ENCODE measurements around the gene IQSEC1.

The IQSEC1 gene

GRCh38 chr3:13016721-13017255 is 56.4 kb downstream of the IQSEC1 start:
- no peak for TF ChIP-seq CTCF (IDR thresholded peaks at IDR 0.05)

- no peak for TF ChIP-seq CTCF (IDR thresholded peaks at IDR 0.05)
These were observed 57.0 kb downstream of the IQSEC1 start for GRCh38 chr3:13016083-13016720.

GRCh38 chr3:13015286-13016082 is 57.7 kb downstream of the IQSEC1 start:
- no peak for TF ChIP-seq CTCF (IDR thresholded peaks at IDR 0.05)

- no peak for TF ChIP-seq CTCF (IDR thresholded peaks at IDR 0.05)
These were observed 58.4 kb downstream of the IQSEC1 start for GRCh38 chr3:13014755-13015285.

- TF ChIP-seq CTCF (IDR thresholded peaks at IDR 0.05) = no peak
These were observed 59.1 kb downstream of the IQSEC1 start for GRCh38 chr3:13013994-13014754.

- no peak for TF ChIP-seq CTCF (IDR thresholded peaks at IDR 0.05)
These were observed 59.7 kb downstream of the IQSEC1 start for GRCh38 chr3:13013566-13013965.

GRCh38 chr3:13013151-13013561 is 60.1 kb downstream of the IQSEC1 start:
- TF ChIP-seq CTCF (IDR thresholded peaks at IDR 0.05) = no peak
